ENCODE data around the gene SHQ1.
"Not testable (repeated sequence)": the region's sequence is repeated elsewhere in the genome, so short reads cannot be mapped to it uniquely, and the experiment has no call there.

The SHQ1 gene

DNA sequence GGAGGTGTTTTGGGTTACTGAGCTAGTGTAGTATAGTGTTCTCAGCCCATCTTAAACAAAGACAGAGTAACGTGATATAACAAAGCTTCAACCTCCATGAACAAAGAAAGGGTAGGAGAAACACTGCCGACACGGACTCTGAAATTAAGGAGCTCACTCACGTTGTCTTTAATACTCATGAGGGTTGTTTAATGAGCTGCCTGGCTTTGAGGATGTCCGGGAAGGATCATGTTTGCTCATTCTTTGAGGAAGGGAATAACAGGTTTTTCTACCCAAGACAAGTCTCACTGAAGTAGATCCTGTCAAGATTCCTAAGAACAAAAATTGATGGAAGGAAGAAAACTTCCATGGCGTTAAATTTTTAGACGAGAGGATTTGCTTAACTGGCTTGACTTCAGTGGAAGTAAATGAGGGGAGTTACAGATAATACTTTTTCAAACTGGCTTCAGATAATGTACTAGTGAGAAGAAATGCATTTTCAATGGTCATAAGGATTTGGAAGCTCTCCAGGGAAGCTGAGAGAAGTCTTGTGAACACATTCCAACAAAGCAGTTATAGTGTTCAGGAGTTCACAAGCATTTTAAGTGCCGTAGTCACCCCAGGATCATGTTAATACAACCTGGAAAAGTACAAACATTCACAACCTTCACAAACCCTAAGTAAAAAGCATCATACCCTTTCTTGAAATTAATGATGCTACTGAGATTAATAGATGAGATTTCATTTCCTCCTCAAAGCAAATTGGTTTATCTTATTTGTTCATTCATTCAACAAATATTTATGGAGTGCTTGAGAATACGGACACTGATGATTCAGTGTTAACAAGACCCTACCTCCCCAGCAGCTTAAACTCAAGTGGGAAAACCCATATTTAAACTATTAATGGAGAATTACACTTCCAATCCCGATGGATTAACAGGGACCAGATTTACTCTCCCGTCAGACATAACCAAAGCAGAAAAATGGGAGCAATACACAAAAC lies 101.5 kb downstream of the SHQ1 start:
- DNase-seq, result no peak

- DNase-seq, result peak; percentile 13
These were observed 102.9 kb downstream of the SHQ1 start for GRCh38 chr3:72745146-72745999.

DNA sequence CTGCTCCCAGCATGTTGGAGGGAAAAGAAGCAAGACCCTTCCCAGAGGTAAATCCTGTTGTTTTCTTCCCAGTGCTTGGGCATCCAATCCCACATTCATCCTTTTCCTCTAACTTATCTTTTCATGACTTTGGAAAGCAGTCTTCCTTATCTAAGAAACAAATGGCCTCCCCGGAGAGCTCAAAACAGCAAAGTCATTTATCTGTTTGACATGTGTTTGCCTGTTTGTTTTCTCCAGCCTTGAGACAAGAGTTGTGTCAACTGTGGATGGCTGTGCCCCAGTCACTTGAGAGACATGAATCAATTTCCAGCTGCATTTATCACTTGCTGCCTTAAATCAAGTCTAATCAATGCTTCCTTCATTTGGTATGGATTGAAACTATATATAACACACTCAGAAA lies 103.9 kb downstream of the SHQ1 start:
- no peak for DNase-seq

- DNase-seq, result no peak
These were observed 108.4 kb downstream of the SHQ1 start for GRCh38 chr3:72739531-72740466.

- DNase-seq, result no peak
These were observed 109.3 kb downstream of the SHQ1 start for GRCh38 chr3:72738752-72739530.

DNA sequence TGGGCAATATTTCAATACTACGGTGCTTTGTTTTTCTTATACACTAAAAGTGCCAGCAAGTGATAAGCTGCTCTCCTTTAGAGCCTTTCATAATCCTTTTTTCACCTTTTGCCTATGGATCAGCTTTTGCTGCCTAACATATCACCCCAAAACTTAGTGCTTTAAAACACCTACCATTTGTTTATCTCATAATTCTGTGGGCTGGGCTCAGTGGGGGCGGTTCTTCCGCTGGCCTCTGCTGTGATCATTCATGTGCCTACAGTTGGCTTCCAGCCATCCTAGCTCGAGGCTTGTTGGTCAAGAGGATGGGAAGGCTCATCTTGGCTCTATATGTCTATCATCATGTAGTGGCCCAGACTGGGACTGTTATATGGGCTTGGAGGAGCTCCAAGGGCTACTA lies 113.2 kb downstream of the SHQ1 start:
- DNase-seq, result not testable (repeated sequence)

GRCh38 chr3:72733676-72734075 lies 114.6 kb downstream of the SHQ1 start:
- DNase-seq, result no peak

DNA sequence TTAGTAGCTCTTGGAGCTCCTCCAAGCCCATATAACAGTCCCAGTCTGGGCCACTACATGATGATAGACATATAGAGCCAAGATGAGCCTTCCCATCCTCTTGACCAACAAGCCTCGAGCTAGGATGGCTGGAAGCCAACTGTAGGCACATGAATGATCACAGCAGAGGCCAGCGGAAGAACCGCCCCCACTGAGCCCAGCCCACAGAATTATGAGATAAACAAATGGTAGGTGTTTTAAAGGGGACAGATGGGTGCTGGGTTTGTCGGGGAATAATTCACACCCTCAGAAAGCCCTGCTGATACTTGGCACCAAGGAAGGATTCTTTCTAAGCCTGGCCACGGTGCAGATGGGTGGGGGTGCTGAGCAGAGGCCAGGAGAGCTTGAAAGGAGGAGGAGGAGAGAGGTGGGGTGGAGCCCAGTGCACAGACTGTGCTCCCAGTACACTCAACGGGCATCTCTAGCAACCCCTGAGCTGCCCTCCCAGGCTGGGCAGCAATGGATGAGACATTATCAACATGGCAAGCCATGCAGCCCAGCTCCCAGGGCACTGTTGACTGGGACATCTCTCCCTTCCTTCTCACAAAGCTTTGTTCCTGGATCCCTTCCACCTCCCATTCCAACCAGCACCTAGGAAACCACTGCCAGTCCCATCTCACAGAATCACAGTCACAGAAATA lies 115.4 kb downstream of the SHQ1 start:
- not testable (repeated sequence) for DNase-seq

- no peak for DNase-seq
These were observed 119.2 kb downstream of the SHQ1 start for GRCh38 chr3:72728958-72729467.

GRCh38 chr3:72728329-72728889 lies 119.8 kb downstream of the SHQ1 start:
- DNase-seq, result no peak

- DNase-seq, result no peak
These were observed 120.5 kb downstream of the SHQ1 start for GRCh38 chr3:72727726-72728125.

GRCh38 chr3:72727172-72727571 lies 121.1 kb downstream of the SHQ1 start:
- no peak for DNase-seq

DNA sequence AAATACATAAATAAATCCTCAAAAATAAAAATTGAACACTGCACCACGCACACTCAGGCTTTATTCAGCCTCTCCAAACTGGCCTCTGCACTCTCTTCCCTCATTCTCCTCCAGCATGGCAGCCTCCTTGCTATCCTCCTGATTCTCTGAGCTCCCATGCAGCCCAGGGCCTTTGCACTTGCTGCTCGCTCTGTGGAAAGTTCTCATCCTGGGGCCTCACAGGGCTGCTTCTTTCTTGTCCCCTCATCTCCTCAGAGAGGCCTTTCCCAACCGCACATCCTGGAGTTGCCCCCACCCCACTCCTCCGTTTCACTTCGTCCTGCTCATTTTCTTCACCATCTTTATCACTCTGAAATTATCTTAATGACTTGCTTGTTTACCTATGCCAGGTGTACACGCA lies 123.0 kb downstream of the SHQ1 start:
- DNase-seq, result no peak

DNA sequence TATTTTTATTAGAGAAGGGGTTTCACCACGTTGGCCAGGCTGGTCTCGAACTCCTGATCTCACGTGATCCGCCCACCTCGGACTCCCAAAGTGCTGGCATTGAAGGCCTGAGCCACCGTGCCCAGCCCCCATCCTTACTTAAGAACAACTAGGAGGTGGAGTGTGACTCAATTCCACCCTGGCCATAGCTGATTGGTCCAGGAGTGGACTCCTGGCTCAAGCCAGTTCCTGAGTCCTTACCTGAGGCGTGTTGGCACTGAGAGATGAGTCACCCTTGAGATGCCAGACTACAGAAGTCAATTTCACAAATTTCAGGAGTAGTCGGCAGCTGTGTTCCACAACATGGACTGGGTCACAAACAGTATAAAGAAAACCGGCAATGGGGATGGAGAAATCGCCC lies 124.2 kb downstream of the SHQ1 start:
- no peak for DNase-seq

- peak; percentile 59 for DNase-seq
These were observed 125.1 kb downstream of the SHQ1 start for GRCh38 chr3:72722930-72723726.

DNA sequence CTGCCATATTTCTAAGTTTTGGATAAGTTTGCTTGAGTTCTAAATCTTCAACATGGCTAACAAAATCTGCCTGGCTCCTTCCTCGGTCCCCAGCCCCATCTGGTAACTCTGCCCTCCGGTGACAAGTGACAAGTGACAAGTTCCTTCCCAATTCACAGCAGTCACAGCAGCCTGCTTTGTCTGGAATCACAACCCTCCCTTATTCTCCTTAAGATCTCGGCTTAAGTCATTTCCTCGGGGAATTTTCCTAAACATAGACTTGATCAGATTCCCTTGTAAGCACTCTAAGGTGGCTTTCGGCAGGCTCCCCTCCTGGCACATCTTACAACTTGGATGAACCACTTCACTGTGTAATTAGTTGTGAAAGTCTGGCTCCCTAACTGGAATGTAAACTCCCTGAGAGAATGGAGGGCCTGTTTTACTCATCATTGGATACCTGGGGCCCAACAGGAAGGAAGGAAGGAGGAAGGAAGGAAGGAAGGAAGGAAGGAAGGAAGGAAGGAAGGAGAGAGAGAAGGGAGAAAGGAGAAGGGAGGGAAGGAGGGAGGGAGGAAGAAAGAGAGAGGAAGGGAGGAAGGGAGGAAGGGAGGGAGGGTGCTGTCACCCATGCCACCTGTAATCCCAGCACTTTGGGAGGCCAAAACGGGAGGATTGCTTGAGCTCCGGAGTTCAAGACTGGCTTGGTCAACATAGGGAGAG lies 126.4 kb downstream of the SHQ1 start:
- DNase-seq, result no peak

- no peak for DNase-seq
These were observed 127.7 kb downstream of the SHQ1 start for GRCh38 chr3:72720566-72720965.

- DNase-seq, result no peak
These were observed 129.1 kb downstream of the SHQ1 start for GRCh38 chr3:72719137-72719536.

GRCh38 chr3:72714135-72714534 lies 134.1 kb downstream of the SHQ1 start:
- DNase-seq, result not testable (repeated sequence)
